Ammon's horn (tissue), 1 donor: Measurements from ENCODE around the gene ELOVL6.
A peak's percentile ranks its signal among the peaks of the same experiment; 100 is the strongest.

Experiments used
- DNase-seq: peaks from one replicate; pipeline ENCODE4 v3.0.0-alpha.2; 2016; ENCODE audit warnings: low spot score

ELOVL6 gene

GRCh38 chr4:110025718-110026117 lies 172.7 kb downstream of the ELOVL6 start:
- DNase-seq = no peak

- no peak for DNase-seq
Observed at GRCh38 chr4:110025056-110025455, 173.4 kb downstream of the ELOVL6 start.

GRCh38 chr4:110022457-110022856 lies 176.0 kb downstream of the ELOVL6 start:
- no peak for DNase-seq

GRCh38 chr4:110020646-110021443 lies 177.6 kb downstream of the ELOVL6 start:
- no peak for DNase-seq

GRCh38 chr4:110020139-110020538 lies 178.3 kb downstream of the ELOVL6 start:
- no peak for DNase-seq

- no peak for DNase-seq
Observed at GRCh38 chr4:110019153-110019552, 179.3 kb downstream of the ELOVL6 start.

GRCh38 chr4:110014233-110014632 lies 184.2 kb downstream of the ELOVL6 start:
- no peak for DNase-seq

- no peak for DNase-seq
Observed at GRCh38 chr4:110012917-110013316, 185.5 kb downstream of the ELOVL6 start.

GRCh38 chr4:110010797-110011196 lies 187.6 kb downstream of the ELOVL6 start:
- no peak for DNase-seq

GRCh38 chr4:110009550-110009949 lies 188.9 kb downstream of the ELOVL6 start:
- no peak for DNase-seq

GRCh38 chr4:110008540-110008939 lies 189.9 kb downstream of the ELOVL6 start:
- DNase-seq = no peak

GRCh38 chr4:110007217-110007616 lies 191.2 kb downstream of the ELOVL6 start:
- DNase-seq = no peak

- peak; percentile 76 for DNase-seq
Observed at GRCh38 chr4:110005461-110006056, 192.9 kb downstream of the ELOVL6 start.

- DNase-seq = no peak
Observed at GRCh38 chr4:110004556-110004955, 193.9 kb downstream of the ELOVL6 start.

- no peak for DNase-seq
Observed at GRCh38 chr4:110003401-110004187, 194.8 kb downstream of the ELOVL6 start.

- DNase-seq = no peak
Observed at GRCh38 chr4:110002326-110002725, 196.1 kb downstream of the ELOVL6 start.

- no peak for DNase-seq
Observed at GRCh38 chr4:109999585-109999912, 198.9 kb downstream of the ELOVL6 start.

GRCh38 chr4:109998867-109999584 lies 199.4 kb downstream of the ELOVL6 start:
- DNase-seq = peak; percentile 74

GRCh38 chr4:109996526-109996925 lies 201.9 kb downstream of the ELOVL6 start:
- DNase-seq = peak; percentile 31
